GM12875 (cell line): ENCODE data around the gene PTPN13.

Source experiments
- H3K4me3 ChIP-seq: one replicate; pipeline ENCODE4 v1.5.1; 2011; ENCODE audit warnings: low read depth, low read length, control low read depth
- CTCF ChIP-seq: IDR thresholded peaks from 2 replicates; pipeline ENCODE4 v1.5.1; 2011; ENCODE audit warnings: low read depth, mild to moderate bottlenecking, control low read depth, inconsistent platforms, low read length, moderate library complexity, borderline replicate concordance; ENCODE audit not compliant: insufficient read depth

The PTPN13 gene

GRCh38 chr4:86762649-86763048 is 168.5 kb downstream of the PTPN13 start:
- no peak for TF ChIP-seq CTCF
- no peak overlapping the region for H3K4me3 ChIP-seq

DNA sequence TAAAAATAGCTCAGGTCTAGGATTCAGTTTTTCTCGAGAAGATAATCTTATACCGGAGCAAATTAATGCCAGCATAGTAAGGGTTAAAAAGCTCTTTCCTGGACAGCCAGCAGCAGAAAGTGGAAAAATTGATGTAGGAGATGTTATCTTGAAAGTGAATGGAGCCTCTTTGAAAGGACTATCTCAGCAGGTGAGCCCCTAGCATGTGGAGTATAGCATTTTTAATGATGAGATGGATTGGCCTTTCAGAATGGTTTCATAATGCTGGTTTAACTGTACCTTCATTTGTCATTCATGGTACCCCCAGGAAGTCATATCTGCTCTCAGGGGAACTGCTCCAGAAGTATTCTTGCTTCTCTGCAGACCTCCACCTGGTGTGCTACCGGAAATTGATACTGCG is 175.7 kb downstream of the PTPN13 start:
- no peak for TF ChIP-seq CTCF

DNA sequence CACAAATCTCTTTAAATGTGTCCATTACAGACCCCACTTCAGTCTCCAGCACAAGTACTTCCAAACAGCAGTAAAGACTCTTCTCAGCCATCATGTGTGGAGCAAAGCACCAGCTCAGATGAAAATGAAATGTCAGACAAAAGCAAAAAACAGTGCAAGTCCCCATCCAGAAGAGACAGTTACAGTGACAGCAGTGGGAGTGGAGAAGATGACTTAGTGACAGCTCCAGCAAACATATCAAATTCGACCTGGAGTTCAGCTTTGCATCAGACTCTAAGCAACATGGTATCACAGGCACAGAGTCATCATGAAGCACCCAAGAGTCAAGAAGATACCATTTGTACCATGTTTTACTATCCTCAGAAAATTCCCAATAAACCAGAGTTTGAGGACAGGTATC is 177.0 kb downstream of the PTPN13 start:
- TF ChIP-seq CTCF, result no peak
- no peak overlapping the region for H3K4me3 ChIP-seq

More for the DNA sequence above, 175.7 kb downstream of the PTPN13 start:
- no peak overlapping the region for H3K4me3 ChIP-seq

DNA sequence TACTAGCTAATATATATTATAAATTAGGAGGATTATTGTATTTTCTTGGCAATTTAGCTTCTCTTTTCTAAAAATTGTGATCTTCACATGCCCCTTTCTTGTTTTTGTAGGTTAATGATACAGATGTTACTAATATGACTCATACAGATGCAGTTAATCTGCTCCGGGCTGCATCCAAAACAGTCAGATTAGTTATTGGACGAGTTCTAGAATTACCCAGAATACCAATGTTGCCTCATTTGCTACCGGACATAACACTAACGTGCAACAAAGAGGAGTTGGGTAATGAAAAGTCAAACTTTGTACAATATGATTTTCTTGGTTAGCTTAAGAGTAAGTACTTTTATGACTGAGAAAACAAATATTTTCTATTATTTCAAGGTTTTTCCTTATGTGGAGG is 180.9 kb downstream of the PTPN13 start:
- no peak for TF ChIP-seq CTCF
- no peak overlapping the region for H3K4me3 ChIP-seq

DNA sequence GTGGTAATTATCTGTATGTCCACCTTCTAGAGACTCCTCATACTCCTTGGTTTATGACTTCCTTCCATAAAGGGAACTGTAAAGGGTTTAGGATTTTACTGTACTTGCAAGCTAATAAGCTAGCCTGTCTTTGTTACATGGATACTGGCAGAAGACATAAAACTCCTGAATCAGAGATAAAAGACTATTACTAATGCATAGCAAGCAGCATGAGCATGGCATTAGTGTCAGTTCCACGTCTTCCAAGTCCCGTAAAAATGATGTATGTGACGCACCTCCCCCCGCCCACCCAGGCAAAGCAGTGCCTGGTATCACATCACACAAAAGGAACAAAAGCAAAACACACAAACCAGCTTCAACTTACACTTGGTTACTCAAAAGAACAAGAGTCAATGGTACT is 184.1 kb downstream of the PTPN13 start:
- TF ChIP-seq CTCF, result no peak

GRCh38 chr4:86788826-86789225 is 194.7 kb downstream of the PTPN13 start:
- H3K4me3 ChIP-seq, result no peak overlapping the region

More for the DNA sequence above, 184.1 kb downstream of the PTPN13 start:
- no peak overlapping the region for H3K4me3 ChIP-seq

More at GRCh38 chr4:86788826-86789225, 194.7 kb downstream of the PTPN13 start:
- no peak for TF ChIP-seq CTCF
